Activated CD4-positive, alpha-beta memory T cell treated with anti-CD3 and anti-CD28 coated beads, Interleukin-2, amount 10 ng/mL, durations not matched to agents 7 days and 5 days (primary cell): Measurements from ENCODE around the gene RPS5. TPM values are rescaled to one million over a fixed set of nuclear protein-coding genes. Genes with fewer than 3 reads are reported as not detected.

Experiments
- CTCF ChIA-PET: fragments of 350-600 bp; sonication (Branson Sonifier 250); formaldehyde crosslinking; loops from one replicate; lab custom pipeline; 2021; ENCODE audit warnings: antibody characterized with exemption, inconsistent platforms; lab: Charles Lee
- POLR2A ChIA-PET: fragments of 350-600 bp; sonication (Branson Sonifier 250); formaldehyde crosslinking; loops from one replicate; lab custom pipeline; 2021; ENCODE audit warnings: antibody characterized with exemption; lab: Charles Lee
- DNase-seq: peaks from one replicate; pipeline ENCODE4 v3.0.0-alpha.2; 2020
- H3K27ac Mint-ChIP-seq: one replicate; pipeline ENCODE4 v1.8.0; 2021; ENCODE audit warnings: mild to moderate bottlenecking, mixed read lengths
- H3K27me3 Mint-ChIP-seq: one replicate; pipeline ENCODE4 v1.8.0; 2021; ENCODE audit warnings: mixed read lengths
- H3K36me3 Mint-ChIP-seq: one replicate; pipeline ENCODE4 v1.8.0; 2021; ENCODE audit warnings: low read depth, mixed read lengths
- H3K4me1 Mint-ChIP-seq: one replicate; pipeline ENCODE4 v1.8.0; 2021; ENCODE audit warnings: mixed read lengths
- H3K4me3 Mint-ChIP-seq: one replicate; pipeline ENCODE4 v1.8.0; 2021; ENCODE audit warnings: mild to moderate bottlenecking, mixed read lengths
- H3K9me3 Mint-ChIP-seq: one replicate; pipeline ENCODE4 v1.8.0; 2021; ENCODE audit warnings: mixed read lengths
- total RNA-seq, 2 experiments: library from RNA; stranded (reverse); gene quantifications; one replicate each; pipeline ENCODE4 v1.2.3, GENCODE V29; 2021

Gene RPS5
- total RNA-seq, 2 experiments from 2014 or later: 785 to 801 TPM

DNA sequence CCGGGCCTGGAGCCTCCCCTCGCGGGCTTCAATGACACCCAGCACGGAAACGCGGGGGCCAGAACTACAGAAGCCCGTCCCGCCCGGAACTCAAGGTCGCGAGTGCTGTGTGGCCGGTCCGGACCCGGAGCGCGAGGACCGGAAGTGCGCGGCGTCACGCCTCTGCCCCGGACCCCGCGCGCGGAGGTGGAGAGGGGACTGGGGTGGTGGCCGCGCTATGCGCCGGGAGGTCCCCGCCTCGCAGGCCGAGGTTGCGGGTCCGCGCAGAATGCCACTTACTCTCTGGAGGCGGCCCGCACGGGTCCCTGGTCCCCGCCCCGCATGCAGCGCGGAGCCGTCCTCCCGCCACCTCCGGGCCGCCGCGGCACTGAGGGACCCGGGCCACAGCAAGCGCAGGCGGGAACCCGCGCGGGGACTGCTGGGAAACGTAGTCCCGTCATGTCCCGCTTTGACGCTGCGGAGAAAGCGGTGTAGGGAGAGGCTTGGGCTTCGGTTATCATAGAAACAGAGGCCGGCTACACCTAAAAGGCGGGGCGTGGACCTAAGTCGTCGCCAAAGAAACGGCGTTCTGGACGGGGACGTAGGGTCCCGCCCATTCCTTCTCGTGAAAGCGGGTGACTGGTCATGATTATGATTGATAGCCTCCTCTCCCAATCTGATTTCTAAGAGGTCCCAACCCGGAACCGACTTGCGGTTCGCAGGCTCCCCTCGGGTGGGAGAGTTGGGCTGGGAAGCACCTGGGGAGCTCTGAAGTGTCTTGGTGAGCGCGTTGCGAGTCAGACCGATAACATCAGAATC is 6.2 kb upstream of the RPS5 start, which contains the start of gene ZNF837:
Gene ZNF837, minus strand, starts transcription at position 369 of the 798 bp plus-strand sequence. CDS start 11,698 bp downstream, outside the sequence.
- Mint-ChIP-seq H3K4me3 (peak within 1 kb of the TSS; percentile 84), H3K27me3 (no peaks in the 10 kb centered on the region), H3K27ac (peak within 1 kb of the TSS; percentile 84), H3K9me3 (no peaks in the 10 kb centered on the region), H3K36me3 (no peaks in the 10 kb centered on the region), H3K4me1 (peaks cover 33% of the 10 kb centered on the region)
- ChIA-PET POLR2A (interaction anchor here (1.0 to 1.4 kb wide), 8 partner anchors 18 to 198 kb away, joined by 3 to 9 read pairs (median 4); partner anchors contain the start of genes ZBTB45, ZNF274, ZNF497 and ZSCAN22), CTCF (interaction anchor here (0.9 to 1.5 kb wide), 2 partner anchors 133 to 139 kb away, joined by 3 to 4 read pairs; partner anchors contain the start of gene ZBTB45)
- DNase-seq: peak; percentile 99

DNA sequence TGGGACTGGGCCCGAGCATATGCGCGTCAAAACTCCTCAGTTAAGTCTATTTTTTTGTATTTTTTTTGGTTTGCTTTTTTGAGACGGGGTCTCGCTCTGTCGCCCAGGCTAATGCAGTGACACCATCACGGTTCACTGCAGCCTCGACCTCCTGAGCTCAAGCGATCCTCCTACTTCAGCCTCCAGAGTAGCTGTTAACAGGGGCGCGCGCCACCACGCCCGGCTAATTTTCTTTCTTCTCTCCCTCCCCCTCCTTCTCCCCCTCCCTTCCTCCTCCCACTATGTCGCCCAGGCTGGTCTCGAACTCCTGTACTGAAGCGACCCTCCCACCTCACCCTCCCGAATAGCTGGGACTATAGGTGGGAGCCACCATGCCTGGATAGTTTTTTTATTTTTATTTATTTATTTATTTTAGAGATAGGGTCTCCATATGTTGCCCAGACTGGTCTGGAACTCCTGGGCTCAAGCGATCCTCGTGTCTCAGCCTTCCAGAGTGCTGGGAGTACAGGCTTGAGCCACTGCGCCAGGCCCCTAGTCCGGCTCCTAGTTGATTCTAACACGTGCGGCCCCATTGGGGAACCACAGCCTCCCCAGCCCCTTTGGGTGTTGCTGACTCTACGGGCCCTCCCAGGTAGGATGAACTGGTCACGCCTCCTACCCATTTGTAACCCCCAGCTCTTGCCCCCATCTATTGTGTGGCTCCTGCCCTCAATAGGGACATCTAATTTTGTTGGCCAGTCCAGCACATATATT is 5.4 kb upstream of the RPS5 start:
- ChIA-PET CTCF (interaction anchor here (0.9 to 1.5 kb wide), 3 partner anchors 27 to 139 kb away, joined by 3 to 4 read pairs (median 3); partner anchors contain the start of genes ZBTB45 and ZNF584), POLR2A (interaction anchor here (1.0 to 1.4 kb wide), 5 partner anchors 19 to 199 kb away, joined by 3 to 9 read pairs (median 4); partner anchors contain the start of genes ZBTB45, ZNF274, ZNF497 and ZSCAN22)
- no peaks in the 10 kb centered on the region for H3K9me3 Mint-ChIP-seq
- H3K4me3 Mint-ChIP-seq: peak overlapping the region; percentile 84
- peak overlapping the region; percentile 84 for H3K27ac Mint-ChIP-seq
- peaks cover 36% of the 10 kb centered on the region for H3K4me1 Mint-ChIP-seq
- H3K36me3 Mint-ChIP-seq: no peaks in the 10 kb centered on the region
- H3K27me3 Mint-ChIP-seq: no peaks in the 10 kb centered on the region
- DNase-seq: no peak

DNA sequence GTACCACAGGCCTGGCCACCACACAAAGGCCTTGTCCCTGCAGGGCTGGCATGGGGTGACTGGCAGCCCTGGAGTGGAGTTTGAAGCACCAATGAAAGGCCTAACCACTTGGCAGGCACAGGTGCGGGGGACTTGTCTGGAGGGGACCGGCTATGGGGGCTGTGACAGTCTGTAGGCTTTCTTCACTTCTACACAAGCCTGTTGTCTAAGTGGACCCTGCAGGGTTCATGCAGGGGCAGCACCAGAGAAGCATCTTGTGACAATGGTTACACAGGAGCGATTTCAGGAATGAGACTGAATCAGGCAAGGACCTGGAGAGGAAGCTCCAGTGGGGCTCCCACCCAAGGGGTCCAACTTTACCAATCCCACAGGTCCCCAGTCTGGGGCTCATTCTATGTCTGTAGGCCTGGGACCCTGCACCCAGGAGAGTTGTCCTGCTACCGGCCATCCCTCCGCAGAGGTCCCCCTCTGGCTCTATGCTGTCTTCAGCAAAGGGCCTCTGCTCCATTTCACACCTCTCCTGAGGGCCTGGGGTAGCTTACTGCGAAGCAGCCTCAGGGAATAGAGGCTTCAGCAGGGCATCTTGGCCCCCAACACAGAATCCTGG is 4.0 kb upstream of the RPS5 start:
- ChIA-PET POLR2A (interaction anchor here (1.6 kb wide), 1 partner anchor 106 kb away, joined by 3 read pairs; no protein-coding TSS in a partner anchor), CTCF (no interaction called here)
- H3K4me3 Mint-ChIP-seq: peak overlapping the region; percentile 44
- DNase-seq: no peak
- no peak overlapping the region for H3K27ac Mint-ChIP-seq
- no peaks in the 10 kb centered on the region for H3K9me3 Mint-ChIP-seq
- no peaks in the 10 kb centered on the region for H3K27me3 Mint-ChIP-seq
- H3K36me3 Mint-ChIP-seq: peaks cover 13% of the 10 kb centered on the region
- H3K4me1 Mint-ChIP-seq: peaks cover 43% of the 10 kb centered on the region

DNA sequence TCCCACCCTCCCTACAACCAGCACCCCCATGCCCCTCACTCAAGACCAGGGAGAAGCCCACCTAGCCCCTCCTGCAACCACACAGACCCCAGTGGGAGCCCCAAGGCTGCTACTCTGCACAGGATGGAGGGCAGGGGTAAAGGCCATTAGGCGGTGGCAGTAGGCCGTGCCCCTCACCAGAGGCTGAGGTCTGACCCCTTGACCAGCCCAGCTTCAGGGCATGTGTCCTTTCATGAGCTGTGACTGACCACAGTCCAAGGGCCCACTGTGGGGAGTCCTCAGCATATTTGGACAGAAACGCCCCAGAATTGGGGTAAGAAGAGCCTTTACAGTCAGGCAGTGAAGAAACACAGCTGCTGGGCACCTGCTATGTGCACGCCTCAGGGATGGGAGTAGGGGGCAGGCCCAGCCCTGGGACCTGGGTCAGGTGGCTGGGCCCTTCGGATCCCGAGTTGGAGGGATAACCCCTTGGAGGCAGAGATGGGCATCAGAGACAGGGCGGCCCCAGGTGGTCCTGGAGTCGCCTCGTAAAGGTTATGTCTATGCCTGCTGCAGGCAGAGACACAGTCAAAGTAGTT is 1.7 kb upstream of the RPS5 start:
- peak overlapping the region; percentile 96 for H3K27ac Mint-ChIP-seq
- no peaks in the 10 kb centered on the region for H3K9me3 Mint-ChIP-seq
- peaks cover 31% of the 10 kb centered on the region for H3K36me3 Mint-ChIP-seq
- peaks cover 44% of the 10 kb centered on the region for H3K4me1 Mint-ChIP-seq
- H3K27me3 Mint-ChIP-seq: no peaks in the 10 kb centered on the region
- H3K4me3 Mint-ChIP-seq: peak overlapping the region; percentile 95
- ChIA-PET CTCF (no interaction called here), POLR2A (interaction anchor here (0.7 to 2.9 kb wide), 4 partner anchors 22 to 80 kb away, joined by 3 to 15 read pairs (median 4); partner anchors contain the start of genes ZNF497 and ZNF584)
- DNase-seq: no peak

DNA sequence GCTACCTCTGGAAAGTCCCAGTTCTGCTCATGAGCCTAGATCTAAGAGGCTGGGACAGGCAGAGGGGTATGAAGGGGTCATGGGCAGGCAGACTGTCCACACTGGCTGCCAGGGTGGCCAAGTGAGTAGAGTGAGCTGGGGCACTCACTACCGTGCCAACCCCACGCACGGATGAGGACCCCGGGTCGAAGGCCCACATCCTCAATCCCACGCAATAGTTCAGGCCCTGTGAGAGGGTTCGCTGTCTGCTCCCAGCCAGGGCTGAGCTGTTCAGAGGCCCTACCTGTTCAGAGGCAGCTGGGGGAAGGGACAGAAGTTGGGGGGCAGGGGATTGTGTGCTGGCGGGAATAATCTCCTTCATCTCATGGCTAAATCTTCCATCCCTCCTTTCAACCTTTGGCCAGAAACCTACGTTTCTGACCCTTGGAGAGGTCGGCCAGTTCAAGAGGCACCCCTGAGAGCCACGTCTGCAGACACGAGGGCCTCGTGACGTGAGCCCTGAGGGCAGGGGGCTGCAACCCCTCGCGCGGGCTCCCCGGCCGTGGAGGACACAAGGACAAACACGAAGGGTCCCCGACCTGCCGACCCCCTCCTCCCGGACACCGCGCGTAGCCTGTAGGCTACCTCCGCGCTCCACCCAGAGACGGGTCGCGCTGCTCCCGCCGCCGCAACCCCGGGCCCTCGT is 1.0 kb upstream of the RPS5 start:
- H3K27ac Mint-ChIP-seq: peak overlapping the region; percentile 96
- ChIA-PET CTCF (no interaction called here), POLR2A (interaction anchor here (0.7 to 2.9 kb wide), 10 partner anchors 10 to 169 kb away, joined by 3 to 15 read pairs (median 4); partner anchors contain the start of genes CHMP2A, RNF225, ZNF497 and ZNF584)
- H3K4me3 Mint-ChIP-seq: peak overlapping the region; percentile 95
- H3K9me3 Mint-ChIP-seq: no peaks in the 10 kb centered on the region
- peaks cover 50% of the 10 kb centered on the region for H3K4me1 Mint-ChIP-seq
- peaks cover 36% of the 10 kb centered on the region for H3K36me3 Mint-ChIP-seq
- no peaks in the 10 kb centered on the region for H3K27me3 Mint-ChIP-seq
- peak; percentile 28 for DNase-seq

DNA sequence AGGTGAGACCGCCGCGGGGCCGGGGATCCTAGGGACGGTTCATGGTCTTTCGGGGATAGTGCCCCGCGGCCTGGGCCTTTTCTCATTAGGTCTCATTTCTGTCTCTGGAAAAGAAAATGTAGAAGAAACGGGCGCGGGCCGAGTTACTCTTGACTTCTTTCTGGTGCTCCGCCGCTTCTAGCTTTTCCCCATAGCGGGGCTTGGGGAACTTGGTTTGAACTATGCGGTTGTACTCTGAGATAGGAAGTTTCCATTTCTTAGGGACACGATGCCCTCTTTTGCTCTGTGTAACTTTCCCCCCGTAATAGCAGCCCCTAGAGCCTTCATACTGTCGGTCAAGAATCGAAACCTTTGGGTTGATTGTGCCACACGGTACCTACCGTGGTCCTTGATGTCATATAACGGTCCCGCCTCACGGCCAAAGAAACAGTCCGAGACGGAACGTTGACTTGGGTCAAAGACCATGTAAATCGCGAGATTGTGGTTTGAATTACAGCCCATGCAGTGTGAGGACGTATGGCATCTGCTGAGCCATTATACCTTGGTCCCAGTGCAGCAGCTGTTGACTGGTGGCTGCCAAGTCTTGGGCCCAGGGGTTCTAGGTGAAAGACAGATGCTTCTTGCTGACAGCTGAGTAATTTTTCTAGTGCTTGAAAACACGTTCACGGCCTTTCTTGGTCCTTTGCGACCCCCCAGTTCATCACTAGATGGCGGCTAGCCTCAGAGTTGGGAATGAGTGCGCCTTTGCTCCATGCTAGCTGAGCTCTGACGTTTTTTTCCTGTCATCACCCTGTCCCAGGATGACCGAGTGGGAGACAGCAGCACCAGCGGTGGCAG is 487 bp downstream of the RPS5 start:
- peaks cover 43% of the 10 kb centered on the region for H3K36me3 Mint-ChIP-seq
- CTCF ChIA-PET: interaction anchor here (1.6 kb wide), 1 partner anchor 25 kb away, joined by 3 read pairs; the partner anchor contains the start of gene ZNF497
- H3K27me3 Mint-ChIP-seq: no peaks in the 10 kb centered on the region
- H3K4me1 Mint-ChIP-seq: peaks cover 42% of the 10 kb centered on the region
- POLR2A ChIA-PET: interaction anchor here (0.6 to 2.9 kb wide), 9 partner anchors 8 to 204 kb away, joined by 3 to 15 read pairs (median 6); partner anchors contain the start of genes RNF225, ZBTB45, ZNF274 and ZNF324B
- DNase-seq: no peak
- H3K9me3 Mint-ChIP-seq: no peaks in the 10 kb centered on the region
- peak overlapping the region; percentile 95 for H3K4me3 Mint-ChIP-seq
- peak overlapping the region; percentile 96 for H3K27ac Mint-ChIP-seq

DNA sequence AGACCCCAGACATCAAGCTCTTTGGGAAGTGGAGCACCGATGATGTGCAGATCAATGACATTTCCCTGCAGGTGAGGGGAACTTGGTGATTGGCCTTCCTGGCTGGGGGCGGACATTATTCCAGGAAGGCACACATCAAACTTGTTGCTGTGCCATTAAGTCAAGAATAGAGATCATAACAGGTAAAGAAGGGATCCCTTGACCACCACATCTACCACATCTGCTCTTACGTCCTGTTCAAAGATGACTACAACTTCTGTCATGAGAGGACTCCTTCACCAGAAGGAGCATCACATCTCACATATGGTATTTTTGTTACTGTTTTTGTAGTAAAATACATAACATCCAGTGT is 1.1 kb downstream of the RPS5 start:
- H3K4me3 Mint-ChIP-seq: peak overlapping the region; percentile 95

DNA sequence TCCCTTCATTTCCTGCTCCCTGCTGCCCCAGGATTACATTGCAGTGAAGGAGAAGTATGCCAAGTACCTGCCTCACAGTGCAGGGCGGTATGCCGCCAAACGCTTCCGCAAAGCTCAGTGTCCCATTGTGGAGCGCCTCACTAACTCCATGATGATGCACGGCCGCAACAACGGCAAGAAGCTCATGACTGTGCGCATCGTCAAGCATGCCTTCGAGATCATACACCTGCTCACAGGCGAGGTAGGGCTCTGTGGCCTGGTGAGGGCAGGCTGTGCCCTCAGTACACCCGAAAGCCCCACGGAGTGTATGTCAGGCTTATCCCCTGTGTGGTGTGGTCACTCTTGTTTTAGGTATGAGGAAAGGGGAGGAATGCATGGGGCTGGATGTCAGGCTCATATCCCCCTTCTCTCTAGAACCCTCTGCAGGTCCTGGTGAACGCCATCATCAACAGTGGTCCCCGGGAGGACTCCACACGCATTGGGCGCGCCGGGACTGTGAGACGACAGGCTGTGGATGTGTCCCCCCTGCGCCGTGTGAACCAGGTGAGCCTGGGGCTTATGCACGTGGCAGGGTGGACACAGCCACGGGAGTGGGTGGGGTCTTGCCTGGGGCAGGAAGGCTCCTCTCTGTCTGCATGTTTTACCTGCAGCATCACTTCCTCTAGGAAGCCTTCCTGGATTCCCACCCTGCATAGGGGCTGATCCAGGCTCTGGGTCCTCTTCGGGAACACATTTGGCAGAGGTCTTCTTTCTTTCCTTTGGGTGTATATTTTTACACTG is 6.1 kb downstream of the RPS5 start:
- POLR2A ChIA-PET: no interaction called here
- CTCF ChIA-PET: no interaction called here
- Mint-ChIP-seq H3K27me3 (no peaks in the 10 kb centered on the region), H3K36me3 (peaks cover 58% of the 10 kb centered on the region), H3K4me1 (peaks cover 39% of the 10 kb centered on the region), H3K27ac (no peak overlapping the region), H3K4me3 (no peak overlapping the region), H3K9me3 (no peaks in the 10 kb centered on the region)
- DNase-seq: no peak

More for the DNA sequence above, 1.1 kb downstream of the RPS5 start:
- DNase-seq: no peak
- ChIA-PET POLR2A (interaction anchor here (1.9 to 2.9 kb wide), 4 partner anchors 10 to 205 kb away, joined by 8 to 15 read pairs (median 10); partner anchors contain the start of genes ZBTB45, ZNF274 and ZNF497), CTCF (interaction anchor here (1.6 kb wide), 1 partner anchor 25 kb away, joined by 3 read pairs; the partner anchor contains the start of gene ZNF497)
- Mint-ChIP-seq H3K36me3 (peaks cover 49% of the 10 kb centered on the region), H3K4me1 (peaks cover 42% of the 10 kb centered on the region), H3K9me3 (no peaks in the 10 kb centered on the region), H3K27me3 (no peaks in the 10 kb centered on the region), H3K27ac (peak overlapping the region; percentile 96)

DNA sequence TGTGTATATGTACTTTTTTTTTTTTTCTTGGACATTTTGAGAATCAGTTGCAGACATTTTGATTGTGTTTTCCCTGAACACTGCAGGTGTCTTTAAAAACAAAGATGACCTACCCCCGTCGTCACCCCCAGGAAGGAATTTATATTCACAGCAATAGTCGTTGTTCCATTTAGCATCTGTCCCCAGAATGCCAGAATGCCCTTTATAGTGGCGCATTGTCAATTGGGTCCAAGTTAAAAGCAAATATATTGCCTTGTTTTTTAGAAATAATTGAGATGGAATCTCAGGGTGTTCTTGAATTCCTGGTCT is 6.6 kb downstream of the RPS5 start:
- no peak overlapping the region for H3K4me3 Mint-ChIP-seq
- no peaks in the 10 kb centered on the region for H3K27me3 Mint-ChIP-seq
- no peak for DNase-seq
- ChIA-PET POLR2A (no interaction called here), CTCF (no interaction called here)
- no peak overlapping the region for H3K27ac Mint-ChIP-seq
- H3K4me1 Mint-ChIP-seq: peaks cover 35% of the 10 kb centered on the region
- no peaks in the 10 kb centered on the region for H3K9me3 Mint-ChIP-seq
- peaks cover 53% of the 10 kb centered on the region for H3K36me3 Mint-ChIP-seq

DNA sequence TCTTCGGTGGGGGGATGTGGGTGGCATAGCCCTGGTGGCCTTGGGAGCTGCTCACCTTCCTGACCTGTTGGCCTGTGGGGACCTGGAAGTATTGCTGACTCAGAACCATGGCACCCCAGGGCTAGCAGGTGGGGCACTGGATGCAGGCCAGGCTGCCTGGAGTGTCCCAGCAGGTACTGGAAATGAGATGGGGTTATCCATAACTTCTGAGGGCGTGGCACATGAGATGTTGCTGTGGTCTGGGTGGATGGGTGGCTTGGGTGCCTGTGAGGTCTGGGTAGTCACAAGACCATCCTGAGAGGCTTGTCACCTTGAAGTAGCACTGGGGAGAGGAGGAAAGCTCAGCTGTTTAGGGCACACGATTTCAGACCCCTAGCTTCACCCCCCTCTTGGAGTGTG is 7.8 kb downstream of the RPS5 start:
- H3K27me3 Mint-ChIP-seq: no peaks in the 10 kb centered on the region
- peaks cover 28% of the 10 kb centered on the region for H3K4me1 Mint-ChIP-seq
- H3K27ac Mint-ChIP-seq: no peak overlapping the region
- no peak overlapping the region for H3K4me3 Mint-ChIP-seq
- no peaks in the 10 kb centered on the region for H3K9me3 Mint-ChIP-seq
- ChIA-PET CTCF (interaction anchor here (0.6 kb wide), 1 partner anchor 159 kb away, joined by 7 read pairs; no protein-coding TSS in a partner anchor), POLR2A (interaction anchor here (1.2 to 1.8 kb wide), 2 partner anchors 8 to 32 kb away, joined by 4 to 6 read pairs; partner anchors contain the start of genes RPS5 and ZNF497)
- DNase-seq: no peak
- H3K36me3 Mint-ChIP-seq: peaks cover 45% of the 10 kb centered on the region
